ENCODE data around the gene SHISAL1. TPM values are rescaled to one million over a fixed set of nuclear protein-coding genes. Genes with fewer than 3 reads are reported as not detected.

The SHISAL1 gene
- total RNA-seq, 2 experiments from 2014 or later = not detected

GRCh38 chr22:44245867-44246266 lies 66.9 kb downstream of the SHISAL1 start:
- POLR2A ChIA-PET = no interaction called here
- no peak overlapping the region for H3K4me3 Mint-ChIP-seq
- Histone ChIP-seq H3K4me1 (ENCODE audit: insufficient read depth, low read length) (no peaks in the 10 kb centered on the region), H3K27ac (ENCODE audit: low read depth in 1 of 2, low read length in 2 of 2) (no peak overlapping the region), H3K36me3 (ENCODE audit: insufficient read depth, low read length) (no peaks in the 10 kb centered on the region), H3K27me3 (ENCODE audit: control insufficient read depth in 1 of 2, insufficient read depth in 2 of 2, low read length in 2 of 2) (peaks cover 0 to 11% of the 10 kb centered on the region in 2 experiments), H3K9me3 (ENCODE audit: control insufficient read depth in 1 of 2, insufficient read depth in 1 of 2, low read length in 2 of 2) (peaks cover 6 to 15% of the 10 kb centered on the region in 2 experiments), H3K4me3 (ENCODE audit: low read length) (no peak overlapping the region)
- DNase-seq = no peak
- no peaks in the 10 kb centered on the region for H3K4me1 Mint-ChIP-seq (ENCODE audit: low read depth)
- no peak overlapping the region for H3K27ac Mint-ChIP-seq
- intact Hi-C loops (cut with DNase I, micrococcal nuclease) = no loop called here
- no peaks in the 10 kb centered on the region for H3K36me3 Mint-ChIP-seq (ENCODE audit: low read depth)
- no peak for ATAC-seq (ENCODE audit: poor library complexity)
- CTCF ChIA-PET = no interaction called here
- no peak for TF ChIP-seq CTCF (IDR thresholded peaks at IDR 0.05)
- peaks cover 9% of the 10 kb centered on the region for H3K9me3 Mint-ChIP-seq
- peaks cover 40% of the 10 kb centered on the region for H3K27me3 Mint-ChIP-seq

GRCh38 chr22:44245438-44245837 lies 67.3 kb downstream of the SHISAL1 start:
- no peak overlapping the region for H3K27ac Mint-ChIP-seq
- H3K27me3 Mint-ChIP-seq = peaks cover 40% of the 10 kb centered on the region
- TF ChIP-seq CTCF (IDR thresholded peaks at IDR 0.05) = no peak
- H3K9me3 Mint-ChIP-seq = peaks cover 8% of the 10 kb centered on the region
- ATAC-seq (ENCODE audit: poor library complexity) = no peak
- H3K36me3 Mint-ChIP-seq (ENCODE audit: low read depth) = no peaks in the 10 kb centered on the region
- Histone ChIP-seq H3K36me3 (ENCODE audit: insufficient read depth, low read length) (no peaks in the 10 kb centered on the region), H3K9me3 (ENCODE audit: control insufficient read depth in 1 of 2, insufficient read depth in 1 of 2, low read length in 2 of 2) (peaks cover 6 to 15% of the 10 kb centered on the region in 2 experiments), H3K27me3 (ENCODE audit: control insufficient read depth in 1 of 2, insufficient read depth in 2 of 2, low read length in 2 of 2) (peaks cover 0 to 11% of the 10 kb centered on the region in 2 experiments), H3K27ac (ENCODE audit: low read depth in 1 of 2, low read length in 2 of 2) (no peak overlapping the region), H3K4me1 (ENCODE audit: insufficient read depth, low read length) (no peaks in the 10 kb centered on the region), H3K4me3 (ENCODE audit: low read length) (no peak overlapping the region)
- no peak for DNase-seq
- intact Hi-C loops (cut with DNase I, micrococcal nuclease) = no loop called here
- H3K4me3 Mint-ChIP-seq = no peak overlapping the region
- ChIA-PET POLR2A (no interaction called here), CTCF (no interaction called here)
- no peaks in the 10 kb centered on the region for H3K4me1 Mint-ChIP-seq (ENCODE audit: low read depth)

GRCh38 chr22:44244265-44244822 lies 68.4 kb downstream of the SHISAL1 start:
- no peaks in the 10 kb centered on the region for H3K4me1 Mint-ChIP-seq (ENCODE audit: low read depth)
- no peaks in the 10 kb centered on the region for H3K36me3 Mint-ChIP-seq (ENCODE audit: low read depth)
- DNase-seq (no peak), ATAC-seq (ENCODE audit: poor library complexity) (no peak)
- Histone ChIP-seq H3K27me3 (ENCODE audit: control insufficient read depth in 1 of 2, insufficient read depth in 2 of 2, low read length in 2 of 2) (peaks cover 0 to 11% of the 10 kb centered on the region in 2 experiments), H3K9me3 (ENCODE audit: control insufficient read depth in 1 of 2, insufficient read depth in 1 of 2, low read length in 2 of 2) (peaks cover under 1 to 13% of the 10 kb centered on the region in 2 experiments), H3K36me3 (ENCODE audit: insufficient read depth, low read length) (no peaks in the 10 kb centered on the region), H3K27ac (ENCODE audit: low read depth in 1 of 2, low read length in 2 of 2) (no peak overlapping the region), H3K4me3 (ENCODE audit: low read length) (no peak overlapping the region), H3K4me1 (ENCODE audit: insufficient read depth, low read length) (no peaks in the 10 kb centered on the region)
- ChIA-PET POLR2A (no interaction called here), CTCF (no interaction called here)
- no peak overlapping the region for H3K4me3 Mint-ChIP-seq
- H3K9me3 Mint-ChIP-seq = no peaks in the 10 kb centered on the region
- peaks cover 38% of the 10 kb centered on the region for H3K27me3 Mint-ChIP-seq
- intact Hi-C loops (cut with DNase I, micrococcal nuclease) = no loop called here
- TF ChIP-seq CTCF (IDR thresholded peaks at IDR 0.05) = no peak
- H3K27ac Mint-ChIP-seq = no peak overlapping the region
